HepG2 (cell line): ENCODE data around the gene KLHL12. TPM values are rescaled to one million over a fixed set of nuclear protein-coding genes. Genes with fewer than 3 reads are reported as not detected.

Source experiments
- CBX5 ChIP-seq: sonication (generic); formaldehyde crosslinking; IDR thresholded peaks from 2 replicates; pipeline ENCODE4 v1.4.0; 2020; ENCODE audit warnings: missing genetic modification reagents, borderline replicate concordance
- FOSL1 ChIP-seq: sonication (generic); formaldehyde crosslinking; IDR thresholded peaks from 2 replicates; pipeline ENCODE4 v1.9.0; 2021; ENCODE audit warnings: missing genetic modification reagents, borderline replicate concordance
- FOXK2 ChIP-seq: fragments of 450-650 bp; IDR thresholded peaks from 2 replicates; pipeline ENCODE4 v1.6.1; 2016
- GABPA ChIP-seq, 2 experiments: IDR thresholded peaks; 2 replicates each; pipeline ENCODE4 v1.6.1; 2011 to 2016; ENCODE audit warnings: low read depth in 2 of 2, low read length in 1 of 2, missing biosample characterization in 1 of 2, missing genetic modification characterization in 1 of 2
- HMG20B ChIP-seq: conservative IDR thresholded peaks from 2 replicates; pipeline ENCODE4 v1.6.1; 2016; ENCODE audit warnings: missing genetic modification reagents, missing compliant biosample characterization
- NFIC ChIP-seq: IDR thresholded peaks from 2 replicates; pipeline ENCODE4 v1.6.1; 2012; ENCODE audit warnings: mild to moderate bottlenecking, low read length, inconsistent platforms
- RARG ChIP-seq: sonication (generic); formaldehyde crosslinking; IDR thresholded peaks from 2 replicates; pipeline ENCODE4 v1.4.0; 2020; ENCODE audit warnings: low read depth, mild to moderate bottlenecking, missing genetic modification reagents
- ZFAT ChIP-seq: sonication (generic); formaldehyde crosslinking; conservative IDR thresholded peaks from 2 replicates; pipeline ENCODE4 v1.8.1; 2023; ENCODE audit warnings: missing genetic modification reagents, inconsistent platforms
- ZKSCAN8 ChIP-seq: IDR thresholded peaks from 2 replicates; pipeline ENCODE4 v1.6.1; 2016; ENCODE audit warnings: borderline replicate concordance, missing genetic modification reagents, missing compliant biosample characterization
- ZNF460 ChIP-seq: sonication (generic); formaldehyde crosslinking; IDR thresholded peaks from 2 replicates; pipeline ENCODE4 v1.5.1; 2020; ENCODE audit warnings: missing genetic modification reagents, mild to moderate bottlenecking, borderline replicate concordance
- ZNF496 ChIP-seq: sonication (generic); formaldehyde crosslinking; IDR thresholded peaks from 2 replicates; pipeline ENCODE4 v1.8.1; 2023; ENCODE audit warnings: mild to moderate bottlenecking, moderate library complexity, missing genetic modification reagents; ENCODE audit not compliant: insufficient replicate concordance
- ZNF550 ChIP-seq: sonication (generic); formaldehyde crosslinking; IDR thresholded peaks from 2 replicates; pipeline ENCODE4 v1.4.0; 2020; ENCODE audit warnings: mild to moderate bottlenecking, missing genetic modification reagents, borderline replicate concordance
- ZNF878 ChIP-seq: sonication (generic); formaldehyde crosslinking; IDR thresholded peaks from 2 replicates; pipeline ENCODE4 v1.8.1; 2023; ENCODE audit warnings: mild to moderate bottlenecking, missing genetic modification reagents, moderate library complexity
- polyA plus RNA-seq, 8 experiments: library from polyadenylated mRNA; depleted of rRNA in 3 of 8; stranded (reverse) in 7 of 8; unstranded in 1 of 8; fragments of >200 nt; fragmentation: Illumina TruSeq in 4 of 8; extraction: Trizol in 4 of 8; gene quantifications; 2 replicates each; pipeline versions ENCODE4 v1.2.1 to v1.2.3, GENCODE V29; 2011 to 2016; ENCODE audit warnings: low read depth in 4 of 8, missing spikeins in 1 of 8, mixed read lengths in 1 of 8; ENCODE audit not compliant: insufficient read depth in 1 of 8
- total RNA-seq, 5 experiments: library from RNA; depleted of rRNA; stranded (reverse); fragments of >200 nt; fragmentation: Illumina TruSeq; extraction: Trizol; gene quantifications; 2 replicates each; pipeline ENCODE4 v1.2.3, GENCODE V29; 2016; ENCODE audit warnings: low read depth in 1 of 5
- TF ChIP-seq, protein P1 (sequence below): IDR thresholded peaks from 2 replicates; pipeline ENCODE4 v1.6.1; 2016; ENCODE audit warnings: low read depth, missing genetic modification reagents, missing compliant biosample characterization
- TF ChIP-seq, protein P2 (sequence below): sonication (generic); formaldehyde crosslinking; IDR thresholded peaks from 2 replicates; pipeline ENCODE4 v1.8.0; 2022; ENCODE audit warnings: low read depth, missing genetic modification reagents
- TF ChIP-seq, protein P3 (sequence below): sonication (generic); formaldehyde crosslinking; IDR thresholded peaks from 2 replicates; pipeline ENCODE4 v1.4.0; 2020; ENCODE audit warnings: missing genetic modification reagents

KLHL12 gene
- total and polyA plus RNA-seq, 2 of the 13 experiments (the other 11 are each of a cell fraction or from before 2014, with no cell fraction given): 19.2 to 25.2 TPM

DNA sequence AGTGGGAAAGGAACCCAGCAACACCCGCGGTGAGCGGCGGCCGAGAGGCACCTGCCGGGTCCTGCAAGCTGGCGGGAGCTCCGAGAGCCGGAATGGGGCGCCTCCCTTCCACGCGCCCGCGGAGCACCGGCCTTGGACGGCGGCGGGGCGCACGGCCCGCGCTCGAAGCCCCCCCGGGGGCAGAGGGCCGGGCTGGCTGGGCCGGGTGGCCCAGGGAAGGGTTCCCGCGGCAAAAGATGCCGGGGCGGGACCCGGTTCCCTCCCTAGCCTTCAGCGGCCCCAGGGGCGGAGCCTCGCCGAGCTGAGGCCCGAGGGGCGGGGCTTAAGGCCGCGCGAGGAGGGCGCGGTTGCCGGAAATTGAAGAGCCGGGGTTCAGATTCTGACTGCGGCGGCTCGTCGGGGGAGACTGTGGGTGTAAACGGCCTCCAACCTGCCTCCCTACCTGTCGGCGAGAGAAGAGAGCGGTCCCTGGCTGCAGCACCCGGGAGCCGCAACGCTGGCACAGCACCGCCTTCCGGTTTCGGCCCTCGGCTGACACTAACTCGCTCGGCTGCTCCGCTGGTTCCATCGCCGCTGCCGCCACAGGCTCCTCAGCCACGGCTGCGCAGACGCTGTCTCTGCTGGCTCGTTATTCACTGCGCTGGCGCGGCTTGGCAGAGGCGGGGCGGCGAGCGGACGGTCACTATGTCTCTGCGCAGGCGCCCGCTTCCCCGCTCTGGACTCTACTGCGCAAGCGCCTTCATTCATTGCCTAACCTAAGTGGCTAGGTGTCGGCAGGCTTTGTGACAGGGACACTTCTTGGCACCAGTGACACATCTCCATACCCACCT lies 38.3 kb downstream of the KLHL12 start, which contains the start of gene RABIF (continued):
- TF ChIP-seq, protein P1, sequence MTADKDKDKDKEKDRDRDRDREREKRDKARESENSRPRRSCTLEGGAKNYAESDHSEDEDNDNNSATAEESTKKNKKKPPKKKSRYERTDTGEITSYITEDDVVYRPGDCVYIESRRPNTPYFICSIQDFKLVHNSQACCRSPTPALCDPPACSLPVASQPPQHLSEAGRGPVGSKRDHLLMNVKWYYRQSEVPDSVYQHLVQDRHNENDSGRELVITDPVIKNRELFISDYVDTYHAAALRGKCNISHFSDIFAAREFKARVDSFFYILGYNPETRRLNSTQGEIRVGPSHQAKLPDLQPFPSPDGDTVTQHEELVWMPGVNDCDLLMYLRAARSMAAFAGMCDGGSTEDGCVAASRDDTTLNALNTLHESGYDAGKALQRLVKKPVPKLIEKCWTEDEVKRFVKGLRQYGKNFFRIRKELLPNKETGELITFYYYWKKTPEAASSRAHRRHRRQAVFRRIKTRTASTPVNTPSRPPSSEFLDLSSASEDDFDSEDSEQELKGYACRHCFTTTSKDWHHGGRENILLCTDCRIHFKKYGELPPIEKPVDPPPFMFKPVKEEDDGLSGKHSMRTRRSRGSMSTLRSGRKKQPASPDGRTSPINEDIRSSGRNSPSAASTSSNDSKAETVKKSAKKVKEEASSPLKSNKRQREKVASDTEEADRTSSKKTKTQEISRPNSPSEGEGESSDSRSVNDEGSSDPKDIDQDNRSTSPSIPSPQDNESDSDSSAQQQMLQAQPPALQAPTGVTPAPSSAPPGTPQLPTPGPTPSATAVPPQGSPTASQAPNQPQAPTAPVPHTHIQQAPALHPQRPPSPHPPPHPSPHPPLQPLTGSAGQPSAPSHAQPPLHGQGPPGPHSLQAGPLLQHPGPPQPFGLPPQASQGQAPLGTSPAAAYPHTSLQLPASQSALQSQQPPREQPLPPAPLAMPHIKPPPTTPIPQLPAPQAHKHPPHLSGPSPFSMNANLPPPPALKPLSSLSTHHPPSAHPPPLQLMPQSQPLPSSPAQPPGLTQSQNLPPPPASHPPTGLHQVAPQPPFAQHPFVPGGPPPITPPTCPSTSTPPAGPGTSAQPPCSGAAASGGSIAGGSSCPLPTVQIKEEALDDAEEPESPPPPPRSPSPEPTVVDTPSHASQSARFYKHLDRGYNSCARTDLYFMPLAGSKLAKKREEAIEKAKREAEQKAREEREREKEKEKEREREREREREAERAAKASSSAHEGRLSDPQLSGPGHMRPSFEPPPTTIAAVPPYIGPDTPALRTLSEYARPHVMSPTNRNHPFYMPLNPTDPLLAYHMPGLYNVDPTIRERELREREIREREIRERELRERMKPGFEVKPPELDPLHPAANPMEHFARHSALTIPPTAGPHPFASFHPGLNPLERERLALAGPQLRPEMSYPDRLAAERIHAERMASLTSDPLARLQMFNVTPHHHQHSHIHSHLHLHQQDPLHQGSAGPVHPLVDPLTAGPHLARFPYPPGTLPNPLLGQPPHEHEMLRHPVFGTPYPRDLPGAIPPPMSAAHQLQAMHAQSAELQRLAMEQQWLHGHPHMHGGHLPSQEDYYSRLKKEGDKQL (CRISPR knock-in tag): no peak
- TF ChIP-seq GABPA (IDR thresholded peaks at IDR 0.05; ENCODE audit: low read depth, low read length) (0 out of 2 replicates have a peak, but pooled peaks have one; percentile 5), GABPA (CRISPR knock-in tag; IDR thresholded peaks at IDR 0.05; ENCODE audit: low read depth) (peak; percentile 68), ZNF878 (CRISPR knock-in tag) (no peak), RARG (no peak), ZNF496 (no peak), ZNF550 (CRISPR knock-in tag) (no peak), ZFAT (CRISPR knock-in tag) (no peak), CBX5 (CRISPR knock-in tag) (peak; percentile 69; the same call in 1 of the 2 replicates), FOXK2 (no peak), HMG20B (no peak), NFIC (no peak), FOSL1 (CRISPR knock-in tag) (no peak), ZNF460 (CRISPR knock-in tag) (no peak), ZKSCAN8 (no peak)
- TF ChIP-seq, protein P2, sequence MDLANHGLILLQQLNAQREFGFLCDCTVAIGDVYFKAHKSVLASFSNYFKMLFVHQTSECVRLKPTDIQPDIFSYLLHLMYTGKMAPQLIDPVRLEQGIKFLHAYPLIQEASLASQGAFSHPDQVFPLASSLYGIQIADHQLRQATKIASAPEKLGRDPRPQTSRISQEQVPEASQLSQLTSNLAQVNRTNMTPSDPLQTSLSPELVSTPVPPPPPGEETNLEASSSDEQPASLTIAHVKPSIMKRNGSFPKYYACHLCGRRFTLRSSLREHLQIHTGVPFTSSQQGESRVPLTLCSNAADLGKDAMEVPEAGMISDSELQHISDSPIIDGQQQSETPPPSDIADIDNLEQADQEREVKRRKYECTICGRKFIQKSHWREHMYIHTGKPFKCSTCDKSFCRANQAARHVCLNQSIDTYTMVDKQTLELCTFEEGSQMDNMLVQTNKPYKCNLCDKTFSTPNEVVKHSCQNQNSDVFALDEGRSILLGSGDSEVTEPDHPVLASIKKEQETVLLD (CRISPR knock-in tag): no peak; the same call in 1 of the 2 replicates
- TF ChIP-seq, protein P3, sequence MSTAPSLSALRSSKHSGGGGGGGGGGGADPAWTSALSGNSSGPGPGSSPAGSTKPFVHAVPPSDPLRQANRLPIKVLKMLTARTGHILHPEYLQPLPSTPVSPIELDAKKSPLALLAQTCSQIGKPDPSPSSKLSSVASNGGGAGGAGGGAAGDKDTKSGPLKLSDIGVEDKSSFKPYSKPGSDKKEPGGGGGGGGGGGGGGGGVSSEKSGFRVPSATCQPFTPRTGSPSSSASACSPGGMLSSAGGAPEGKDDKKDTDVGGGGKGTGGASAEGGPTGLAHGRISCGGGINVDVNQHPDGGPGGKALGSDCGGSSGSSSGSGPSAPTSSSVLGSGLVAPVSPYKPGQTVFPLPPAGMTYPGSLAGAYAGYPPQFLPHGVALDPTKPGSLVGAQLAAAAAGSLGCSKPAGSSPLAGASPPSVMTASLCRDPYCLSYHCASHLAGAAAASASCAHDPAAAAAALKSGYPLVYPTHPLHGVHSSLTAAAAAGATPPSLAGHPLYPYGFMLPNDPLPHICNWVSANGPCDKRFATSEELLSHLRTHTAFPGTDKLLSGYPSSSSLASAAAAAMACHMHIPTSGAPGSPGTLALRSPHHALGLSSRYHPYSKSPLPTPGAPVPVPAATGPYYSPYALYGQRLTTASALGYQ (CRISPR knock-in tag): 0 out of 2 replicates have a peak, but pooled peaks have one; percentile 55
